Measurements from ENCODE around the gene ELK3. TPM values are rescaled to one million over a fixed set of nuclear protein-coding genes. Genes with fewer than 3 reads are reported as not detected.

The ELK3 gene
- total RNA-seq, 2 experiments from 2014 or later, result 26.8 to 31.5 TPM

GRCh38 chr12:96258104-96258961 lies 64.2 kb downstream of the ELK3 start:
- Mint-ChIP-seq H3K4me3 (no peak overlapping the region), H3K27ac (no peak overlapping the region), H3K36me3 (ENCODE audit: low read depth) (peaks cover 50% of the 10 kb centered on the region), H3K4me1 (ENCODE audit: low read depth) (peaks cover 13% of the 10 kb centered on the region), H3K27me3 (no peaks in the 10 kb centered on the region), H3K9me3 (no peaks in the 10 kb centered on the region)
- DNase-seq, result peak in 4 of 14 experiments; percentile 39 to 69 (median 52)
- no peaks in the 10 kb centered on the region for H3K27me3 ChIP-seq (ENCODE audit: control insufficient read depth in 1 of 2, insufficient read depth in 2 of 2, low read length in 2 of 2)
- peaks cover 34% of the 10 kb centered on the region for H3K4me1 ChIP-seq (ENCODE audit: insufficient read depth, low read length)
- POLR2A ChIA-PET, result interaction anchor here (1.1 to 2.1 kb wide), 3 partner anchors 9 to 142 kb away, joined by 5 to 8 read pairs (median 6); partner anchors contain the start of gene CDK17
- H3K36me3 ChIP-seq (ENCODE audit: insufficient read depth, low read length), result peaks cover 65% of the 10 kb centered on the region
- no peak overlapping the region for H3K4me3 ChIP-seq (ENCODE audit: low read length)
- no peak for TF ChIP-seq CTCF (IDR thresholded peaks at IDR 0.05)
- no peaks in the 10 kb centered on the region for H3K9me3 ChIP-seq (ENCODE audit: control insufficient read depth in 1 of 2, insufficient read depth in 1 of 2, low read length in 2 of 2)
- intact Hi-C loops (cut with DNase I, micrococcal nuclease), result loop anchor here in 1 of 2 experiments (10.0 kb wide), 1 partner anchor 46 kb away; no protein-coding TSS in a partner anchor
- H3K27ac ChIP-seq (ENCODE audit: low read depth in 1 of 2, low read length in 2 of 2), result peak overlapping the region in 1 of 2 donors; percentile 37
- CTCF ChIA-PET, result interaction anchor here (1.1 kb wide), 1 partner anchor 142 kb away, joined by 3 read pairs; no protein-coding TSS in a partner anchor
- ATAC-seq (ENCODE audit: poor library complexity), result peak; percentile 77

- no peak overlapping the region for H3K4me3 ChIP-seq (ENCODE audit: low read length)
- H3K4me3 Mint-ChIP-seq, result no peak overlapping the region
- no peaks in the 10 kb centered on the region for H3K27me3 Mint-ChIP-seq
- ATAC-seq (ENCODE audit: poor library complexity) (no peak), DNase-seq (no peak)
- peaks cover 76% of the 10 kb centered on the region for H3K36me3 ChIP-seq (ENCODE audit: insufficient read depth, low read length)
- H3K36me3 Mint-ChIP-seq (ENCODE audit: low read depth), result peaks cover 57% of the 10 kb centered on the region
- TF ChIP-seq CTCF (IDR thresholded peaks at IDR 0.05), result no peak
- no peaks in the 10 kb centered on the region for H3K9me3 ChIP-seq (ENCODE audit: control insufficient read depth in 1 of 2, insufficient read depth in 1 of 2, low read length in 2 of 2)
- ChIA-PET CTCF (no interaction called here), POLR2A (interaction anchor here (1.6 kb wide), 1 partner anchor 39 kb away, joined by 4 read pairs; no protein-coding TSS in a partner anchor)
- H3K9me3 Mint-ChIP-seq, result no peaks in the 10 kb centered on the region
- H3K27me3 ChIP-seq (ENCODE audit: control insufficient read depth in 1 of 2, insufficient read depth in 2 of 2, low read length in 2 of 2), result no peaks in the 10 kb centered on the region
- H3K4me1 ChIP-seq (ENCODE audit: insufficient read depth, low read length), result peaks cover 18% of the 10 kb centered on the region
- no peak overlapping the region for H3K27ac ChIP-seq (ENCODE audit: low read depth in 1 of 2, low read length in 2 of 2)
- H3K27ac Mint-ChIP-seq, result no peak overlapping the region
- peaks cover 13% of the 10 kb centered on the region for H3K4me1 Mint-ChIP-seq (ENCODE audit: low read depth)
- intact Hi-C loops (cut with DNase I, micrococcal nuclease), result no loop called here
Observed at GRCh38 chr12:96260231-96260630, 66.1 kb downstream of the ELK3 start.

GRCh38 chr12:96260644-96261043 lies 66.5 kb downstream of the ELK3 start:
- Histone ChIP-seq H3K36me3 (ENCODE audit: insufficient read depth, low read length) (peaks cover 76% of the 10 kb centered on the region), H3K27me3 (ENCODE audit: control insufficient read depth in 1 of 2, insufficient read depth in 2 of 2, low read length in 2 of 2) (no peaks in the 10 kb centered on the region), H3K9me3 (ENCODE audit: control insufficient read depth in 1 of 2, insufficient read depth in 1 of 2, low read length in 2 of 2) (no peaks in the 10 kb centered on the region), H3K4me3 (ENCODE audit: low read length) (no peak overlapping the region), H3K27ac (ENCODE audit: low read depth in 1 of 2, low read length in 2 of 2) (no peak overlapping the region), H3K4me1 (ENCODE audit: insufficient read depth, low read length) (peaks cover 16% of the 10 kb centered on the region)
- intact Hi-C loops (cut with DNase I, micrococcal nuclease), result no loop called here
- ChIA-PET POLR2A (interaction anchor here (1.6 kb wide), 1 partner anchor 38 kb away, joined by 4 read pairs; no protein-coding TSS in a partner anchor), CTCF (no interaction called here)
- H3K9me3 Mint-ChIP-seq, result no peaks in the 10 kb centered on the region
- H3K27ac Mint-ChIP-seq, result no peak overlapping the region
- H3K4me3 Mint-ChIP-seq, result no peak overlapping the region
- no peaks in the 10 kb centered on the region for H3K27me3 Mint-ChIP-seq
- ATAC-seq (ENCODE audit: poor library complexity) (no peak), DNase-seq (no peak)
- TF ChIP-seq CTCF (IDR thresholded peaks at IDR 0.05), result no peak
- H3K4me1 Mint-ChIP-seq (ENCODE audit: low read depth), result peaks cover 14% of the 10 kb centered on the region
- peaks cover 59% of the 10 kb centered on the region for H3K36me3 Mint-ChIP-seq (ENCODE audit: low read depth)
